ENCODE measurements around the gene RETREG1.
A peak's percentile ranks its signal among the peaks of the same experiment; 100 is the strongest.
"Not testable (repeated sequence)": the region's sequence is repeated elsewhere in the genome, so short reads cannot be mapped to it uniquely, and the experiment has no call there.

RETREG1 gene

GRCh38 chr5:16483361-16483760 is 133.4 kb downstream of the RETREG1 start:
- no peak for DNase-seq

GRCh38 chr5:16482891-16483290 is 133.9 kb downstream of the RETREG1 start:
- no peak for DNase-seq

- DNase-seq = no peak
Observed at GRCh38 chr5:16480821-16481538, 135.8 kb downstream of the RETREG1 start.

GRCh38 chr5:16480144-16480543 is 136.7 kb downstream of the RETREG1 start:
- DNase-seq = no peak

- DNase-seq = no peak
Observed at GRCh38 chr5:16477541-16477940, 139.3 kb downstream of the RETREG1 start.

- DNase-seq = not testable (repeated sequence)
Observed at GRCh38 chr5:16476417-16476816, 140.4 kb downstream of the RETREG1 start.

- no peak for DNase-seq
Observed at GRCh38 chr5:16471387-16471786, 145.4 kb downstream of the RETREG1 start.

- DNase-seq = no peak
Observed at GRCh38 chr5:16467363-16468219, 149.2 kb downstream of the RETREG1 start.

GRCh38 chr5:16465544-16466432 is 151.0 kb downstream of the RETREG1 start, which contains the start of gene ZNF622:
TSS of gene ZNF622 (minus strand) at chr5:16465800. CDS start at chr5:16465665, 135 bp downstream.
- peak; percentile 87 for DNase-seq

- DNase-seq = no peak
Observed at GRCh38 chr5:16464664-16465543, 151.9 kb downstream of the RETREG1 start.

- DNase-seq = no peak
Observed at GRCh38 chr5:16464231-16464630, 152.6 kb downstream of the RETREG1 start.

- no peak for DNase-seq
Observed at GRCh38 chr5:16461782-16462181, 155.0 kb downstream of the RETREG1 start.

GRCh38 chr5:16461026-16461425 is 155.8 kb downstream of the RETREG1 start:
- no peak for DNase-seq

GRCh38 chr5:16459451-16459850 is 157.3 kb downstream of the RETREG1 start:
- no peak for DNase-seq

GRCh38 chr5:16457853-16458252 is 158.9 kb downstream of the RETREG1 start:
- no peak for DNase-seq

GRCh38 chr5:16457451-16457850 is 159.3 kb downstream of the RETREG1 start:
- no peak for DNase-seq

GRCh38 chr5:16456103-16456832 is 160.5 kb downstream of the RETREG1 start:
- DNase-seq = no peak

GRCh38 chr5:16455668-16456067 is 161.1 kb downstream of the RETREG1 start:
- DNase-seq = no peak

GRCh38 chr5:16454686-16455085 is 162.1 kb downstream of the RETREG1 start:
- DNase-seq = no peak

- no peak for DNase-seq
Observed at GRCh38 chr5:16453609-16454008, 163.2 kb downstream of the RETREG1 start.

- no peak for DNase-seq
Observed at GRCh38 chr5:16450163-16450562, 166.6 kb downstream of the RETREG1 start.
